Chondrocyte (in vitro differentiated cells): ENCODE results near the gene LIPC. TPM values are rescaled to one million over a fixed set of nuclear protein-coding genes. Genes with fewer than 3 reads are reported as not detected.

Source experiments
- DNase-seq: peaks from one replicate; pipeline ENCODE4 v3.0.0; 2021; ENCODE audit warnings: mixed read lengths, low spot score
- H3K27ac Mint-ChIP-seq: one replicate; pipeline ENCODE4 v1.8.0; 2021; ENCODE audit warnings: mild to moderate bottlenecking, moderate library complexity, mixed read lengths; ENCODE audit not compliant: unreplicated experiment
- H3K27me3 Mint-ChIP-seq: 2 replicates; pipeline ENCODE4 v1.8.0; 2021; ENCODE audit warnings: low read depth, mixed read lengths
- H3K36me3 Mint-ChIP-seq: 2 replicates; pipeline ENCODE4 v1.8.0; 2021; ENCODE audit warnings: low read depth, mixed read lengths
- H3K4me1 Mint-ChIP-seq: 2 replicates; pipeline ENCODE4 v1.8.0; 2021; ENCODE audit warnings: low read depth, mild to moderate bottlenecking, mixed read lengths
- H3K4me3 Mint-ChIP-seq: one replicate; pipeline ENCODE4 v1.8.0; 2021; ENCODE audit warnings: mild to moderate bottlenecking, moderate library complexity, mixed read lengths; ENCODE audit not compliant: unreplicated experiment
- H3K9me3 Mint-ChIP-seq: 2 replicates; pipeline ENCODE4 v1.8.0; 2021; ENCODE audit warnings: low read depth, mixed read lengths
- CTCF ChIP-seq: fragments of 200-600 bp; sonication (generic); IDR thresholded peaks from 2 replicates; pipeline ENCODE4 v1.5.0; 2021; ENCODE audit warnings: antibody characterized with exemption, mild to moderate bottlenecking, moderate library complexity
- total RNA-seq: library from RNA; stranded (reverse); gene quantifications from 3 replicates; pipeline ENCODE4 v1.2.1, GENCODE V29; 2021

LIPC gene
- total RNA-seq, 1 donor from 2014 or later: not detected

- no peaks in the 10 kb centered on the region for H3K27me3 Mint-ChIP-seq
- no peak for DNase-seq
- peak overlapping the region; percentile 67 for H3K27ac Mint-ChIP-seq
- no peaks in the 10 kb centered on the region for H3K9me3 Mint-ChIP-seq
- H3K4me1 Mint-ChIP-seq: peaks cover 43% of the 10 kb centered on the region
- H3K36me3 Mint-ChIP-seq: no peaks in the 10 kb centered on the region
- TF ChIP-seq CTCF: no peak
- no peak overlapping the region for H3K4me3 Mint-ChIP-seq
Measured at GRCh38 chr15:58546066-58546591, 114.3 kb downstream of the LIPC start.

- H3K4me3 Mint-ChIP-seq: no peak overlapping the region
- no peaks in the 10 kb centered on the region for H3K9me3 Mint-ChIP-seq
- H3K27ac Mint-ChIP-seq: peak overlapping the region; percentile 67
- peaks cover 51% of the 10 kb centered on the region for H3K4me1 Mint-ChIP-seq
- no peaks in the 10 kb centered on the region for H3K36me3 Mint-ChIP-seq
- TF ChIP-seq CTCF: no peak
- H3K27me3 Mint-ChIP-seq: no peaks in the 10 kb centered on the region
- DNase-seq: no peak
Measured at GRCh38 chr15:58546635-58547627, 115.1 kb downstream of the LIPC start.

GRCh38 chr15:58547628-58548307 is 116.0 kb downstream of the LIPC start:
- Mint-ChIP-seq H3K36me3 (no peaks in the 10 kb centered on the region), H3K9me3 (no peaks in the 10 kb centered on the region), H3K27ac (peak overlapping the region; percentile 67), H3K27me3 (no peaks in the 10 kb centered on the region), H3K4me3 (no peak overlapping the region), H3K4me1 (peaks cover 59% of the 10 kb centered on the region)
- no peak for TF ChIP-seq CTCF
- DNase-seq: no peak

GRCh38 chr15:58548308-58549012 is 116.7 kb downstream of the LIPC start:
- H3K27ac Mint-ChIP-seq: no peak overlapping the region
- H3K4me1 Mint-ChIP-seq: peaks cover 59% of the 10 kb centered on the region
- DNase-seq: no peak

More at GRCh38 chr15:58548308-58549012, 116.7 kb downstream of the LIPC start:
- H3K4me3 Mint-ChIP-seq: no peak overlapping the region
- no peaks in the 10 kb centered on the region for H3K36me3 Mint-ChIP-seq
- H3K27me3 Mint-ChIP-seq: no peaks in the 10 kb centered on the region
- no peaks in the 10 kb centered on the region for H3K9me3 Mint-ChIP-seq
- no peak for TF ChIP-seq CTCF
